ENCODE results near the gene NIT2. TPM values are rescaled to one million over a fixed set of nuclear protein-coding genes. Genes with fewer than 3 reads are reported as not detected.

NIT2 gene
- 10 to 100 TPM; 37.6 to 39.9 TPM for total RNA-seq

- ATAC-seq (replicated peaks in 1 of 2) (peak; percentile 98 to 99), DNase-seq (peak; percentile 86 to 88)
- no peaks in the 10 kb centered on the region for H3K27me3 Mint-ChIP-seq (ENCODE audit: low read depth)
- H3K9me3 Mint-ChIP-seq: no peaks in the 10 kb centered on the region
- H3K36me3 Mint-ChIP-seq (ENCODE audit: insufficient read depth in 2 of 2): peaks cover 0 to 3% of the 10 kb centered on the region in 2 donors
- H3K27ac Mint-ChIP-seq: peak within 1 kb of the TSS; percentile 98
- H3K4me3 Mint-ChIP-seq: peak within 1 kb of the TSS; percentile 94 to 100
- peaks cover 20% of the 10 kb centered on the region for H3K4me1 Mint-ChIP-seq (ENCODE audit: low read depth)
Measured at GRCh38 chr3:100334488-100335351, at the start of gene NIT2. Gene NIT2 (plus strand): TSS chr3:100334757. CDS start chr3:100334792, 35 bp downstream.

- Mint-ChIP-seq H3K4me1 (ENCODE audit: low read depth) (no peaks in the 10 kb centered on the region), H3K4me3 (no peak overlapping the region), H3K27ac (no peak overlapping the region), H3K27me3 (ENCODE audit: low read depth) (no peaks in the 10 kb centered on the region), H3K36me3 (ENCODE audit: insufficient read depth in 2 of 2) (no peaks in the 10 kb centered on the region), H3K9me3 (no peaks in the 10 kb centered on the region)
- DNase-seq (no peak), ATAC-seq (replicated peaks in 1 of 2) (no peak)
Measured at GRCh38 chr3:100288288-100288894, 46.2 kb upstream of the NIT2 start.

GRCh38 chr3:100289339-100289738 lies 45.2 kb upstream of the NIT2 start:
- no peaks in the 10 kb centered on the region for H3K36me3 Mint-ChIP-seq (ENCODE audit: insufficient read depth in 2 of 2)
- DNase-seq: no peak
- H3K27me3 Mint-ChIP-seq (ENCODE audit: low read depth): no peaks in the 10 kb centered on the region
- H3K9me3 Mint-ChIP-seq: no peaks in the 10 kb centered on the region
- H3K4me1 Mint-ChIP-seq (ENCODE audit: low read depth): no peaks in the 10 kb centered on the region
- H3K4me3 Mint-ChIP-seq: no peak overlapping the region
- ATAC-seq (replicated peaks in 1 of 2): no peak
- no peak overlapping the region for H3K27ac Mint-ChIP-seq

- Mint-ChIP-seq H3K27me3 (ENCODE audit: low read depth) (no peaks in the 10 kb centered on the region), H3K36me3 (ENCODE audit: insufficient read depth in 2 of 2) (peaks cover 0 to 2% of the 10 kb centered on the region in 2 donors), H3K9me3 (no peaks in the 10 kb centered on the region), H3K4me1 (ENCODE audit: low read depth) (no peaks in the 10 kb centered on the region), H3K4me3 (no peak overlapping the region), H3K27ac (no peak overlapping the region)
- ATAC-seq (replicated peaks in 1 of 2) (no peak), DNase-seq (no peak)
Measured at GRCh38 chr3:100295089-100295488, 39.5 kb upstream of the NIT2 start.

- Mint-ChIP-seq H3K4me3 (no peak overlapping the region), H3K27ac (no peak overlapping the region), H3K9me3 (no peaks in the 10 kb centered on the region), H3K36me3 (ENCODE audit: insufficient read depth in 2 of 2) (peaks cover 0 to 6% of the 10 kb centered on the region in 2 donors), H3K27me3 (ENCODE audit: low read depth) (no peaks in the 10 kb centered on the region), H3K4me1 (ENCODE audit: low read depth) (no peaks in the 10 kb centered on the region)
- no peak for DNase-seq
- no peak for ATAC-seq (replicated peaks in 1 of 2)
Measured at GRCh38 chr3:100297784-100298183, 36.8 kb upstream of the NIT2 start.

GRCh38 chr3:100299016-100299415 lies 35.5 kb upstream of the NIT2 start:
- DNase-seq: no peak
- no peak overlapping the region for H3K4me3 Mint-ChIP-seq
- H3K36me3 Mint-ChIP-seq (ENCODE audit: insufficient read depth in 2 of 2): peaks cover 0 to 6% of the 10 kb centered on the region in 2 donors
- no peak overlapping the region for H3K27ac Mint-ChIP-seq
- H3K27me3 Mint-ChIP-seq (ENCODE audit: low read depth): no peaks in the 10 kb centered on the region
- no peaks in the 10 kb centered on the region for H3K9me3 Mint-ChIP-seq
- ATAC-seq (replicated peaks in 1 of 2): no peak
- H3K4me1 Mint-ChIP-seq (ENCODE audit: low read depth): no peaks in the 10 kb centered on the region

- Mint-ChIP-seq H3K4me3 (no peak overlapping the region), H3K9me3 (no peaks in the 10 kb centered on the region), H3K36me3 (ENCODE audit: insufficient read depth in 2 of 2) (peaks cover 0 to 3% of the 10 kb centered on the region in 2 donors), H3K27ac (no peak overlapping the region), H3K4me1 (ENCODE audit: low read depth) (no peaks in the 10 kb centered on the region), H3K27me3 (ENCODE audit: low read depth) (no peaks in the 10 kb centered on the region)
- ATAC-seq (replicated peaks in 1 of 2) (no peak), DNase-seq (no peak)
Measured at GRCh38 chr3:100306695-100307094, 27.9 kb upstream of the NIT2 start.

- Mint-ChIP-seq H3K4me3 (no peak overlapping the region), H3K4me1 (ENCODE audit: low read depth) (no peaks in the 10 kb centered on the region), H3K27ac (no peak overlapping the region), H3K9me3 (no peaks in the 10 kb centered on the region), H3K27me3 (ENCODE audit: low read depth) (no peaks in the 10 kb centered on the region), H3K36me3 (ENCODE audit: insufficient read depth in 2 of 2) (no peaks in the 10 kb centered on the region)
- DNase-seq: no peak
- no peak for ATAC-seq (replicated peaks in 1 of 2)
Measured at GRCh38 chr3:100310355-100310965, 24.1 kb upstream of the NIT2 start.

- no peaks in the 10 kb centered on the region for H3K36me3 Mint-ChIP-seq (ENCODE audit: insufficient read depth in 2 of 2)
- no peak for ATAC-seq (replicated peaks in 1 of 2)
- H3K4me1 Mint-ChIP-seq (ENCODE audit: low read depth): no peaks in the 10 kb centered on the region
- H3K27ac Mint-ChIP-seq: no peak overlapping the region
- H3K27me3 Mint-ChIP-seq (ENCODE audit: low read depth): no peaks in the 10 kb centered on the region
- DNase-seq: no peak
- no peak overlapping the region for H3K4me3 Mint-ChIP-seq
- no peaks in the 10 kb centered on the region for H3K9me3 Mint-ChIP-seq
Measured at GRCh38 chr3:100311011-100311410, 23.5 kb upstream of the NIT2 start.

- no peak overlapping the region for H3K4me3 Mint-ChIP-seq
- ATAC-seq (replicated peaks in 1 of 2): peak; percentile 58 to 60
- H3K27me3 Mint-ChIP-seq (ENCODE audit: low read depth): no peaks in the 10 kb centered on the region
- H3K27ac Mint-ChIP-seq: no peak overlapping the region
- H3K36me3 Mint-ChIP-seq (ENCODE audit: insufficient read depth in 2 of 2): peaks cover 0 to 5% of the 10 kb centered on the region in 2 donors
- no peaks in the 10 kb centered on the region for H3K9me3 Mint-ChIP-seq
- DNase-seq: peak; percentile 29 to 30
- peaks cover 13% of the 10 kb centered on the region for H3K4me1 Mint-ChIP-seq (ENCODE audit: low read depth)
Measured at GRCh38 chr3:100316641-100317069, 17.9 kb upstream of the NIT2 start.

- no peak for DNase-seq
- no peaks in the 10 kb centered on the region for H3K9me3 Mint-ChIP-seq
- no peaks in the 10 kb centered on the region for H3K27me3 Mint-ChIP-seq (ENCODE audit: low read depth)
- no peak for ATAC-seq (replicated peaks in 1 of 2)
- H3K4me3 Mint-ChIP-seq: no peak overlapping the region
- H3K27ac Mint-ChIP-seq: peak overlapping the region; percentile 1
- peaks cover 13% of the 10 kb centered on the region for H3K4me1 Mint-ChIP-seq (ENCODE audit: low read depth)
- H3K36me3 Mint-ChIP-seq (ENCODE audit: insufficient read depth in 2 of 2): peaks cover 0 to 5% of the 10 kb centered on the region in 2 donors
Measured at GRCh38 chr3:100317912-100318311, 16.6 kb upstream of the NIT2 start.

- no peak overlapping the region for H3K4me3 Mint-ChIP-seq
- DNase-seq (no peak), ATAC-seq (replicated peaks in 1 of 2) (no peak)
- H3K36me3 Mint-ChIP-seq (ENCODE audit: insufficient read depth in 2 of 2): peaks cover 0 to 5% of the 10 kb centered on the region in 2 donors
- H3K4me1 Mint-ChIP-seq (ENCODE audit: low read depth): peaks cover 13% of the 10 kb centered on the region
- no peaks in the 10 kb centered on the region for H3K9me3 Mint-ChIP-seq
- no peaks in the 10 kb centered on the region for H3K27me3 Mint-ChIP-seq (ENCODE audit: low read depth)
- no peak overlapping the region for H3K27ac Mint-ChIP-seq
Measured at GRCh38 chr3:100319951-100320350, 14.6 kb upstream of the NIT2 start.

- no peak for DNase-seq
- ATAC-seq (replicated peaks in 1 of 2): no peak
- H3K27ac Mint-ChIP-seq: no peak overlapping the region
- no peak overlapping the region for H3K4me3 Mint-ChIP-seq
- no peaks in the 10 kb centered on the region for H3K27me3 Mint-ChIP-seq (ENCODE audit: low read depth)
- peaks cover 3 to 4% of the 10 kb centered on the region in 2 donors for H3K9me3 Mint-ChIP-seq
- H3K4me1 Mint-ChIP-seq (ENCODE audit: low read depth): no peaks in the 10 kb centered on the region
- H3K36me3 Mint-ChIP-seq (ENCODE audit: insufficient read depth in 2 of 2): peaks cover 0 to 14% of the 10 kb centered on the region in 2 donors
Measured at GRCh38 chr3:100324044-100324443, 10.5 kb upstream of the NIT2 start.
